Activated T-cell treated with anti-CD3 and anti-CD28 coated beads for 24 hours (primary cell): ENCODE results near the gene TTC39A.
"Not testable (repeated sequence)": the region's sequence is repeated elsewhere in the genome, so short reads cannot be mapped to it uniquely, and the experiment has no call there.

Experiments used
- DNase-seq: peaks from one replicate; pipeline ENCODE4 v3.0.0-alpha.2; 2020; ENCODE audit warnings: low read depth

TTC39A gene

DNA sequence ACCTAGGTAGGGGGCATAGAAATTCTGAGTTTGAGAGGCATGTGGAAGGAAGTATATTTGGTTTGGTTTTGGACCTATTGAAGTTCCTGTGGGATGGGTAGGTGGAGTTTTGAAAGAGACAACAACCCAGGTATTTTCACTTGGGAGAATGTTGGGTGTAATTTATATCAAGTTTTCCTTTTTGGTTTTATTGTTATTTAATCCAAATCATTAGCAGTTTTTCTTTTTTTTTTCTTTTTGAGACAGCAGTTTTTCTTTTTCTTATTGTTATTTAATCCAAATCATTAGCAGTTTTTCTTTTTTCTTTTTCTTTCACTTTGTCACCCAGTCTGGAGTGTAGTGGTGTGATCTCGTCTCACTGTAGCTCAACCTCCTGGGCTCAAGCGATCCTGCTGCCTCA, 64.2 kb downstream of the TTC39A start:
- no peak for DNase-seq

DNA sequence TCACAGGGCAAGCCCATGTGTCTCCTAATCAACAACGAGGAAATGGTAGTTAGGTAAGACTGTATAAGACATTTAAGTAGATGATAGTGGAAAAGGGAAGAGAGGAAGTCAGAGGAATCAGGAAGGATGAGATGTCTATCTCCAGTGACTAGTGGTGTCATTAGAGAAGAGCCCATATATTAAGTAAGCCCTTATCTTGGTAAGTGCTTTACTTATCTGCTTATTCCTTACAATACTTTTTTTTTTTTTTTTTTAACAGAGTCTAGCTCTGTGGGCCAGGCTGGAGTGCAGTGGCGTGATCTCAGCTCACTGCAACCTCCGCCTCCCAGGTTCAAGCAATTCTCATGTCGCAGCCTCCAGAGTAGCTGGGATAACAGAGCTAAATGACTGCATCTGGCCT, 64.7 kb downstream of the TTC39A start:
- no peak for DNase-seq

DNA sequence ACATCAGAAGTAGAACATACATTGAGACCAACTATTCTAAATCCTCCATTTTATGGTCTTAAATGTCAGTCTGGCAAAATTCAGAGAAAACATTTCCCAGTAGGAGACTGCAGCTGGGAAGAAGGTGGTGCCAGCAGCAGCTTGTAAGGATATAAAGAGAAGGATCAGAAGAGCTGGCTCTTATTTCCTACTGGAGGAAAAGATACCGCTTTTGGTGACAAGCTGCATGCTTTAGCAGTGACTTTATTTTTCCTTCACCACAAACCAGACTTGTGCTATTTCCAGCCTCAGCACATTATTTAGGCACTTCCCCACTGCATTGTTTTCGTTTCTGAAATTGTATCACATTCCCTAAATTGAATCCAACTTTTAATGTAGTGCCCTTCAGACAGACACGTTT, 65.9 kb downstream of the TTC39A start:
- DNase-seq, result no peak

DNA sequence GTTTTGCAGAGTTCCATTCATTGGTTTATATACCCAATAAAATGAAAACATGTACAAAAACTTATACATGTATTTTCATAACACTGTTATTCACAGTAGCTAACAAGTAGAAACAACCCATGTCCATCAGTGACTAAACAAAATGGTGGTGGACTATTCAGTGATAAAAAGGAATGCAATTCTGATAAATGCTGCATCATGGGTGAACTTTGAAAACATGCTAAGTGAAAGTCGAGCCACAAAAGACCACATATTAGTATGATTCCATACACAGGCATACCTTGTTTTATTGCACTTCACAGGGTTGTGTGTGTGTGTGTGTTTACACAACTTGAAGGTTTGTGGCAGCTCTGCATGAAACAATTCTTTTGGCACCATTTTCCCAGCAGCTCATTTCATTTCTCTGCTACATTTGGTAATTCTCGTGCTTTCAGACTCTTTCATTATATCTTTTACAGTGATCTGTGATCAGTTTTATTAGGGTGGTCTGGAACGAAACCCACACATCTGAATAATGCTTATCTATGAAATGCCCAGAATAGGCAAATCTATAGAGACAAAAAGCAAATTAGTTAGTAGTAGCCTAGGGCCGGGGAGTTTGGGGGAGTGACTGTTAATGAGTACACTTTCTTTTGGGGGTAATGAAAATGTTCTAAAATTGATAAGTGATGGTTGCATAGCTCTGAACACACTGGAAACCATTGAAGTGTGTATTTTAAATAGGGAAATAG, 67.0 kb downstream of the TTC39A start:
- no peak for DNase-seq

DNA sequence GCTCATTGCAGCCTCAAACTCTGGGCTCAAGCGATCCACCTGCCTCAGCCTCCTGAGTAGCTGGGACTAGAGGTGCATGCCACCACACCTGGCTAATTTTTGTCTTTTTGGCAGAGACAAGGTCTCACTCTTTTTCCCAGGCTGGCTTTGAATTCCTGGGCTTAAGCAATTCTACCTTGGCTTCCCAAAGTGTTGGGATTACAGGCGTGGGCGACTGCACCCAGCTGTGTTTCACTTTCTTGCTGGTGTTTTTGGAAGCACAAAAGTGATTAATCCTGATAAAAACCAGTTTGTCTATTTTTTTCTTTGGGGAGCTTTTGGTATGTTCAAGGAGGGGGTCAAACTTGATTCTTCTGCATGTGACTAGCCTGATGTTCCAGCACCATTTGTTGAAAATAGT, 75.0 kb downstream of the TTC39A start:
- no peak for DNase-seq

DNA sequence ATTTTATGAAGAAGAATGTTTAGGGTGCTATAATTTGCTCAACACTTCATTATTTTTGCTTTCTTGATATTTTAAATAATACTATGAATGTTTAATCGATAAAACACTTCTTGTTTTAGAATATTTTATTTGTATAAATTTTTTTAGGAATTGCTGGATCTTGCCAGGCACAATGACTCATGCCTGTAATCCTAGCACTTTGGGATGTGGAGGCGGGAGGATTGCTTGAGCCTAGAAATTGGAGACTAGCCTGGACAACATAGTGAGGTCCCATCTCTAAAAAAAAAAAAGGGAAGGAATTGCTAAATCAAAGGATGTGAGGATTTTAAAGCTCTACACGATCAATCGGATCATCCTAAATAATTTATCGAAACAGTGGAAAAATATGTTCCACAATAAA, 76.7 kb downstream of the TTC39A start:
- DNase-seq, result no peak

DNA sequence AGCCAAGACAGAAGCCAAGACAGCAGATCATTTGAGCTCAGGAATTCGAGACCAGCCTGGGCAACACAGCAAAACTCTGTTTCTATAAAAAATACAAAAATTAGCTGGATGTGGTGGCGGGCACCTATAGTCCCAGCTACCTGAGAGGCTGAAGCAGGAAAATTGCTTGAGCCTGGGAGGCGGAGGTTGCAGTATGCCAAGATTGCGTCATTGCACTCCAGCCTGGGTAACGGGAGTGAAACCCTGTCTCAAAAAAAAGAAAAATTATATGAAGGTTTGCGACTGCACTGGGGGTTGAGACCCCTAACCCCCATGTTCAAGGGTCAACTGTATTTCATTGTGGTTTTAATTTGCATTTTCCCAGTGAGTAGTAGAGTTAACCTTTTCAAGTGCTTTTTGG, 78.0 kb downstream of the TTC39A start:
- DNase-seq, result no peak

DNA sequence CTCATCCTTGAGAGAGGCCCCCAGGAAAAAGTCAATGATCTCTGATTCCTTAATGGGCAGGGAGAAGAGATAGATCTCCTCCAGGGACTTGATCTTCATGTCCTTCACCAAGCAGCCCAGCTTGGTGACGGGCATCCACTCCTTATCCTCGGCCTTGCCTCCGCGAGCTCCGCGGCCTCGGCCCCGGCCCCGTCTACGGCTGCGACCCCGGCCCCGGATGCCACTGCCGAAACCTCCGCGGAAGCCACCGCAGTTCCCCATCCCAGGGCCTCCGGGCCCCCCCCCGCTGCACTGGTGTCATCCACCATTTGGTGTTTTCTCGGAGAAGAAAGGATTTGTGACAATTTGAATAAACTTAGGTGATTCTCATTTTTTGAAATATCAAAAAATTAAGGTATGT, 79.2 kb downstream of the TTC39A start:
- not testable (repeated sequence) for DNase-seq

DNA sequence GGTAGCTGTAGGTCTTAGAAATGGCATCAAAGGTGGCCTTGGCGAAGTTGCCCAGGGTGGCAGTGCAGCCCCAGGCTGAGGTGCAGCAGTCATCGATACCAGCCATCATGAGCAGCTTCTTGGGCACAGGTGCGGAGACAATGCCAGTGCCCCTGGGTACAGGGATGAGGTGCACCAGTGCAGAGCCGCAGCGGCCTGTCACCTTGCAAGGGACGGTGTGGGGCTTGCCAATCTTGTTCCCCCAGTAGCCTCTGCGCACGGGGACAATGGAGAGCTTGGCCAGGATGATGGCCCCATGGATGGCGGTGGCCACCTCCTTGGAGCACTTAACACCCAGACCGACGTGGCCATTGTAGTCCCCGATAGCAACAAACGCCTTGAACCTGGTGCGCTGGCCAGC, 79.6 kb downstream of the TTC39A start:
- not testable (repeated sequence) for DNase-seq

DNA sequence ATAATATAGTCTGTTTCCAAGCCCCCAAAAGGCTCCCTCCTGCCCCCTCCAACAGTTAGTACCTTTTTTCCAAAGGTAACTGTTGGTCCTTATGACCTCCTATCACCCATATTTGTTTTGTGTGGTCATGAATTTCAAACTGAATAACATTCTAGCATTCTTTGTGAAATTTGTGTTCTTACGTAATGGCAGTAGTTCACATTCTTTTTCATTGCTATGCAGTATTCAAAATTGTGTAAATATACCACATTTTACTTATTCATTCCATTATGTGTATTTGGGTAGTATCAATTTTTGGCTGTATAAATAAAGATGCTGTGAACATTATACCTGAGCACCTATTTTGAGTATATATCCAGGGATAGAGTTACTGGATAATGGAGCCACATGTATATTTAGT, 80.9 kb downstream of the TTC39A start:
- DNase-seq, result no peak

DNA sequence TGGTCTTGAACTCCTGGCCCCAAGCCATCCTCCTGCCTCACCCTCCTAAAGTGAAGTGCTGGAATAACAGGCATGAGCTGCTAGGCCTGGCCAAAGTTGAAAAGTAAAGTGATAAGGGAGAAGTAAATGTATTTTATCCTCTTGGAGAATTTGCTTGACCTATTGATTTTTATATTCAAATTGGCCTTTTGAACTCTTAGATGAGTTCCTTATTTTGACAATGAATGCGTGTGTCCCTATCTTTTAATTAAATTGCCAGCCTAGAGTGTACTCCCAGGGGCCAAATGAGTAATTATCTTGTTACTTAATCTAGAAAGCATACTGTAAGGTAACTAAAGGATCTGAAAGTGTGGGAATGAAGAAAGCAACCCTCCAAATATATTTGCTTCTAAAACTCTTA, 82.9 kb downstream of the TTC39A start:
- no peak for DNase-seq

DNA sequence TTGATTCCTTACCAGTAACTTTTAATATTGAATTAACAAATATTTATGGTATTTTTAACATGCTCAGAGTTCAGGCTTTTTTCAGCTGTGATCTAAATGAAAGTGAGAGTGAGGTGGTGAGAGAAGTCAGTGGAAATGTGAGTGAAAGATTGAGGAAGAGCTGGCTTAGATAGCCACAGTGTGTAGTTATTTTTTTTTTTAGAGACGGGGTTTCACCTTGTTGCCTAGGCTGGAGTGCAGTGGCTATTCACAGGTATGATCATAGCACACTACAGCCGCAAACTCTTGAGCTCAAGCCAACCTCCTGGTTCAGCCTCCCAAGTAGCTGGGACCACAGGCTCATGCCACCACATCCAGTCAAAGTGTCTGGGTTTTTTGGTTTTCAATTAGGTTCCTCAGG, 83.3 kb downstream of the TTC39A start:
- DNase-seq, result no peak

DNA sequence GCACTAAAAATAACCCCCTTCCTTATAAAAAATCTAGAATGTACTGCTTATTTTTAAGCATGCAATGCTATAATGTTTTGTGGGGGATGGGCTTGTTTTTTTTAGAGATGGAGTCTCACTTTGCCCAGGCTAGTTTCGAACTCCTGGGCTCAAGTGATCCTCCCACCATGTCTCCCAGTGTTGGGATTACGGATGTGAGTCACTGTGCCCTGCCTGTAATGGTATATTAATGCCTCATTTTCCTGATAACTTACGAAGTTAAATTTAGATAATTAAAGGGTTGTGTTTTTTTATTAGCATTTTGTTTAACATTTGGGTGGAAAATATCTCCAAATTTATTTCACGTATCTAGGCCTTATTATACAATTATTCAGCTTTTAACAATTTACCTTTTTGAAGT, 87.8 kb downstream of the TTC39A start:
- no peak for DNase-seq

DNA sequence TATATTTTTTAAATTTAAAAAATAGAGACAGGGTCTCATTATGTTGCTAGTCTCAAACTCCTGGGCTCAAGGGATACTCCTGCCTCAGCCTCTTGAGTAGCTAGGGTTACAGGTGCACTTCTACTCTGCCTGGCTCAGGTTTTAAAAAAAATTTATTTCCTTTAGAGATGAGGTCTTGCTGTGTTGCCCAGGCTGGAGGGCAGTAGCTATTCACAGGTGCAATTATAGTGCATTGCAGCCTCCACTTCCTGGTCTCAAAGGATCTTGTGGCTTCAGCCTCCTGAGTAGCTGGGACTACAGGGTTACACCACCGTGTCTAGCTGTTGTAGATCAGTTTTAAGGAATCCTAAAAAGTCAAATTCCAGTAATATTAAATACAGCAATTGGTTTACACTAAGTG, 89.2 kb downstream of the TTC39A start:
- no peak for DNase-seq

DNA sequence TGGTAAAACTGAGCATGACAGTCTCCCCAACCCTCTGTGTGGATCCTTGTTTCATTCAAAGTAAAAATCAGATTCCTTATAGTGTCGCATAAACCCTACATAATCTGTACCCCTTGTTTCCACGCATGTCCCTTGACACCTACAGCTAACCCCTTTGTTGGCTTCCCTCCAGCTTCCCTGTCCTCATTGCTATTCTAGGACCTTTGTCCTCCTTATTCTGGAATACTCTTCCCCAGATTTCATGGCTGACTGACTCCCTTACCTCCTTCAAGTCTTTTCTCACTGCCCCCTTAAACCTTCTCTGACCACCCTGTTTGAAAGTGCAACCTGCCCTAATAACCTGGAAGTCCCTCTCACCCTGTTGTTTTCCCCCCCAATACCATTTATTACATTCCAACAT, 90.3 kb downstream of the TTC39A start:
- DNase-seq, result no peak

DNA sequence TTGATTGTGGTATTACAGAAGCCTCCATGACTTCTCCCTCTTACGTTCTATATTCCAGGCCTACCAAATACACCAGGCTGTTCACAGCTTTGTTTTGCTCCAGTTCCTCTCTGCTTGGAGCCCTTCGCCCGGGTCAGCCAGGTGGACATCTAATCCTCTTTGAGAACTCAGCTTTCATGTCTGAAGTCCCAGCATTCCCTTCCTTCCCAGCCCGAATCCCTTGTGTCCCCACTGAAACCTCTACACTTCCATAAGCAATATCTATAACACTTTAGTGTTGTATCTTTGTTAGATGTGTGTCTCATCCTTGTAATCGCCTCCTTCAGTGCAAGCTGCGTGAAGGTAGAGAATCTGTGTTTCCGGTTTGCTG, 92.3 kb downstream of the TTC39A start:
- no peak for DNase-seq

DNA sequence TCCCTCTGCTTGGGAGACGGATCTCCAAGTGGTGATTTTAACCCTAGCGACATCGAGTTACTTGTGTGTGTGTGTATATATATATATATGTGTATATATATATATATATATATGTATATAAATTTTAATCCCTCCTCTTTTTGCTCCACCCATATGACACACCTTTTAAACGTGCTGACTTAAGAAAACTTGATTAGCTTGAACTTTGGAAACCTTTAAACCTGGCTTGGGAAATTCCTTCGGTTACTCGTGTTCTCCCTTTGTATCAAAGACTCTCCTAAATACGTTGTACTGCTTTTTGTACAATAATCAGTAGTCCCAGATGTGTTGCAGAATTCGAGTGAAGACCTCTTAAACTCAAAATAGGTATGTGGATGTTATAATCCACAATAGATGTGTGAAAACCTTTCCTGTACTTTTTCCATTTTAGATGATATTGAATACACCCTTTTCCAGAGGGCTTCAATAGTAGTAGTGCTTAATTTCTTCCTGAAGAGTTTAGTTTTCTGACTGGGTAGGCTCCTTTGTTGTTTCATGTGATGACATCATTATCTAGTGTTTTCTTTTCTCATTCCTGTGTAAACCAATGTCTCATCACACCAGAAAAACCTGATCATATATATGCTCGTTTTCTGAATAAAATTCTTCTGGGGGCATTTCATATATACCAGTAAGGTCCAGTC, 92.9 kb downstream of the TTC39A start:
- no peak for DNase-seq
